Transverse colon (tissue), 4 donors: Measurements from ENCODE around the gene COQ3.

Experiments
- CTCF ChIP-seq, 5 experiments: fragments of 200-600 bp in 3 of 5; fragments of 450-650 bp in 2 of 5; sonication (generic) in 3 of 5; IDR thresholded peaks; 1 replicate in 2 of 5; 2 replicates in 3 of 5; pipeline ENCODE4 v1.5.1; 2016 to 2017; ENCODE audit warnings: antibody characterized with exemption in 5 of 5, inconsistent platforms in 3 of 5, mild to moderate bottlenecking in 2 of 5, moderate library complexity in 1 of 5
- POLR2AphosphoS5 ChIP-seq, 3 donors: sonication (generic); formaldehyde crosslinking; IDR thresholded peaks; one replicate each; pipeline ENCODE4 v1.6.1; 2016; ENCODE audit warnings: antibody characterized with exemption in 3 of 3

- TF ChIP-seq CTCF (IDR thresholded peaks at IDR 0.05) (no peak), POLR2AphosphoS5 (IDR thresholded peaks at IDR 0.05) (no peak)
Observed at GRCh38 chr6:99424022-99424421, 30.0 kb upstream of the COQ3 start.
